Measurements from ENCODE around the gene PDK4.
"Not testable (repeated sequence)": the region's sequence is repeated elsewhere in the genome, so short reads cannot be mapped to it uniquely, and the experiment has no call there.

PDK4 gene

DNA sequence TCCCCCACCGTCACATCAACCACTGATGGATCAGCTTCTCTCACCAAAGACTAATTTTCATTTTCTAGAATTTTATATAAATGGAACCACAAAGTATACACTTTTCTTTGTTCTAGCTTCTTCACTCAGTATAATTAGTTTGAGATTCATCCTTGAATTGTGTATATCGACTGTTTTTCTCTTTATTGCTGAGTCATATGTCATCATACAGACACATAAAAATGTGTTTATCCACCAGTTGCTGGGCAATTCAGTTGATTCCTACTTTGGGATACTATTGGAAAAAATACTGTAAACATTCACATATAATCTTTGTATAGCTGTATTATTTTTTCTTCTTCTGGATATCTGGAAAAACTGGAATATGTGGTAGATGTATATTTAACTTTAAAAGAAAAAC, 26.6 kb downstream of the PDK4 start:
- no peak for DNase-seq (ENCODE audit: low read depth)

DNA sequence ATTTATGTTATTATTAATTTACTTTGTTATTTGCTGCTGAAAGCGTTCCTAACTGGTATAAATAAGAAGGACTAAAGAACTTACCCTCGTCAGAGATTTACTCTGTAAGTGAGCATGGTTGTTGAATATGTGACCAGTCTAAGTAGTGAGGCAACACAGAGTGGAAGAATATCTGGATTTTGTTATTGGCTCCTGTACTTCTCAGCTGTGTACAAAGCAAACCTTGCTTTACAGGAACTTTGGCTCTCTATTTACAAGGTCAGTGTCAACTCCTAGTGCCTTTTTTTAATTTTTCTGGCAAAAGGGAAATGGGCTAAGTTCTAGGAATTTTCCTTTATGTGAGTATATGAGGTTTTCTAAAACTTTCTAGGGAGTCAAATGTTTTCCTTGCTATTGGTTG, 35.6 kb downstream of the PDK4 start:
- no peak for DNase-seq (ENCODE audit: low read depth)

DNA sequence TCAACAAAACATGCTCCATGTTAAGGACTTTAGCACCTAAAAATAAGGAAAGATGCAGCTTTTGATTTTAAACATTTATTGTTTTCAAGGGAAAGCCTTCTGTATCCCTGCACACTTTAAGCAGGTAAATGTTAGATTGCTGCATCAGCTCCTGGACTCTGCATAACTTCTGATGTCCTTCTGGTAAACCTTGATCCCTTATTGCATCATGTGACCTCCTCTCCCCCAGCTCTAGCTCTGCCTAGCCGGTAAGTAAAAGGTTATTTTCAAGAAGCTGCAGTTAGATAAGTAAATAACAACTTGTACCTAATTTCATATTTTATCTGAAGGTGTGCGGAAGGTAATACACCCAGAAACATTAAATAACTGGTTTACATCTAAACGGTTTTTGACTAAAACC, 37.5 kb downstream of the PDK4 start:
- DNase-seq (ENCODE audit: low read depth), result no peak

DNA sequence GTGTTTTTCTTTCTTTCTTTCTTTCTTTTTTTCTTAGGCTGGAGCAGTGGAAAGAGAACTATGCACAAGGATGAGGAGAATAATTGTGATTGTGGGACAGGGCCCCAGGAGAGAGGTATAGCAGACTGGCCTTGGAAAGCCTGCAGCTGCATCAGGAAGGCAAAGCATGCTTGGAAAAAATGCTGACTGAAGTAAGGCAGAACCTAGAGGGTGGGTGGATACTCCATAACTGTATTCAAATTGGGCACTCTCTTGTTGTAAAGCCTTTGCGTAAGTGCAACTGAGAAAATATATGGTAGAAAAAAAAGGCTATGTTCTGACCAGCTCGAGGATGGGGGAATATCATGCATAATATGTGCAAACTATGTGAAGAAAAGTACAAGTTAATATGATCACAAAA, 39.5 kb downstream of the PDK4 start:
- no peak for DNase-seq (ENCODE audit: low read depth)

DNA sequence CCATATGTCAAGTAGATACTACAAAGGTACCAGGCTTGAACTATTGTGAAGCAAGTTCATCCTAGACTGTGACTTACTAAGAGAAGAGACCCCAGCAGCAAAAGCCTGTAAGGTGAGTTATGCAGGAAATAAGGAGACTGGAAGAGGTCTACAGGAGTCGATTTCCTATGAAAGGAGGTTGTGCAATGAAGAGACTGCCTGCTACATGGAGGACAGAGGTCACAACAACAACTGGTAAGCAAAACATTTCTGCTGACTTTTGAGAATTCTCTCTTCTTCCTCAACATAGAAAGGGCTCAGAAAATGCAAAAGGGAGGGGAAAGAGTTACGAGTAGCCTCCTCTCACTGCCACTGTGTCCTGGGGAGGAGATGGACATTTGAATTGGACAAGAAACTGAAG, 42.4 kb downstream of the PDK4 start:
- peak; percentile 14 for DNase-seq (ENCODE audit: low read depth)

DNA sequence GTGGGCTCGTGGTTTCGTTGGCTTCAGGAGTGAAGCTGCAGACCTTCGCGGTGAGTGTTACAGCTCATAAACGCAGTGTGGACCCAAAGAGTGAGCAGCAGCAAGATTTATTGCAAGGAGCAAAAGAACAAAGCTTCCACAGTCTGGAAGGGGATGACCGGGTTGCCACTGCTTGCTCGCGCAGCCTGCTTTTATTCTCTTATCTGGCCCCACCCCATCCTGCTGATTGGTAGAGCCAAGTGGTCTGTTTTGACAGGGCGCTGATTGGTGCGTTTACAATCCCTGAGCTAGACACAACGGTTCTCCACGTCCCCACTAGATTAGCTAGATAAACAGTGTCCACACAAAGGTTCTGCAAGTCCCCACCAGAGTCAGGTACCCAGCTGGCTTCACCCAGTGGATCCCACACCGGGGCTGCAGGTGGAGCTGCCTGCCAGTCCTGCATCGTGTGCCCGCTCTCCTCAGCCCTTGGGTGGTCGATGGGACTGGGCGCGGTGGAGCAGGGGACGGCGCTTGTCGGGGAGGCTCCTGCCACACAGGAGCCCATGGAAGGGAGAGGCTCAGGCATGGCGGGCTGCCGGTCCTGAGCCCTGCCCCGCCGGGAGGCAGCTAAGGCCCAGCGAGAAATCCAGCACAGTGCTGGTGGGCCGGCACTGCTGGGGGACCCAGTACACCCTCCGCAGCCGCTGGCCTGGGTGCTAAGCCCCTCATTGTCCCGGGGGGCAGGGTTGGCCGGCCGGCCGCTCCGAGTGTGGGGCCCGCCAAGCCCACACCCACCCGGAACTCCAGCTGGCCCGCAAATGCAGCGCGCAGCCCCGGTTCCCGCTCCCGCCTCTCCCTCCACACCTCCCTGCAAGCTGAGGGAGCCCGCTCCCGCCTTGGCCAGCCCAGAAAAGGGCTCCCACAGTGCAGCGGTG, 44.0 kb downstream of the PDK4 start:
- not testable (repeated sequence) for DNase-seq (ENCODE audit: low read depth)

DNA sequence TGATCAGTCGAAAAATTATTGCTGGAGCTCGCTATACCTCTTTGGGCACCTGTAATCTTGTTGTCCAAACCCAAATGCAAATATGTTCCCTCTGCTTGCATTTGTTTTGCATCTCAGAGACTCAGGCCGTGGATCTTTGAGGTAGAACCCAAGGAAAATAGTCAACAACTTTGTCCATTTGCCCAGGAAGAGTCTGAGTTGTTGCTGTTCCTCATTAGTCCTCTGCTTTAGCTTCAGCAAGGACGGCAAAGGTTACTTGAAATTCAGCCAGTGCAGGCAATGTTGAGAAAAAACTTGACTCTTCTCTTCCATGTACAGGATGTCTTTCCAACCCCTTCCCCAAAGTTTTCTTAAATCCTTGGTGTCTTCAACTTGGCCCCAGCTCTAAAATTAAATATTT, 45.8 kb downstream of the PDK4 start:
- no peak for DNase-seq (ENCODE audit: low read depth)

DNA sequence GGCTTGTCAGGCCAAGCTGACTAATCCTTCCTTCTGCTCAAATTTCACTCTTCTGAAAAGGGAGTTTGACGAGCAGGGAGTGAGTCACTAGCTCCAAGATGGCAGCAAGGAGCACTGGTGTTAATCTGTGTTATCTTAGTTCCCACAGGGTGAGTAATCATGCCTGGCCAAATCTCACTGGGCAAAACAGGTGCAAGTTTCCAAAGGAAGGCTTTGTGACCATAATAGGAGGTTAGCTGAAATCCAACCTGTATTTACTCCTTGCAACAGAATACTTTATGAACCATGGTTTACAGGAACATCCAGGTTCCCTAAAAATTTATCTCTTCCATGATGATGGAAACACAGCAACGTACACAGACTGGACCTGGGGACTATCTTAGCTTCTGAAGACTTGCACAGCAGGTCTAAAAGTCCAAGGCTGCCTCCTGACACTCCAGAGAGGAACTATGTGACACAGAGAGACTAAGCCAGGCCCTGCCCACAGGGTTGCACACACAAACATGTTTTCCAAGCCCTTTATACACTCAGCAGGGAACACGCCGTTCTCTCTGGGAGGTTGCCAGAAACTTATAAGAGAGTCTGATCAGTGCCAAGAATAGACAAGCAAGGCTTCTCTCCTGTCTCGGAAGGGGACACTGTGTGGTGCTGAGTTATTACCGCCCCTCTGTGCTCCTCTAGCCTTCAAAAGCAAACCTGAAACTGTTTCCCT, 46.3 kb downstream of the PDK4 start:
- peak; percentile 96 for DNase-seq (ENCODE audit: low read depth)

DNA sequence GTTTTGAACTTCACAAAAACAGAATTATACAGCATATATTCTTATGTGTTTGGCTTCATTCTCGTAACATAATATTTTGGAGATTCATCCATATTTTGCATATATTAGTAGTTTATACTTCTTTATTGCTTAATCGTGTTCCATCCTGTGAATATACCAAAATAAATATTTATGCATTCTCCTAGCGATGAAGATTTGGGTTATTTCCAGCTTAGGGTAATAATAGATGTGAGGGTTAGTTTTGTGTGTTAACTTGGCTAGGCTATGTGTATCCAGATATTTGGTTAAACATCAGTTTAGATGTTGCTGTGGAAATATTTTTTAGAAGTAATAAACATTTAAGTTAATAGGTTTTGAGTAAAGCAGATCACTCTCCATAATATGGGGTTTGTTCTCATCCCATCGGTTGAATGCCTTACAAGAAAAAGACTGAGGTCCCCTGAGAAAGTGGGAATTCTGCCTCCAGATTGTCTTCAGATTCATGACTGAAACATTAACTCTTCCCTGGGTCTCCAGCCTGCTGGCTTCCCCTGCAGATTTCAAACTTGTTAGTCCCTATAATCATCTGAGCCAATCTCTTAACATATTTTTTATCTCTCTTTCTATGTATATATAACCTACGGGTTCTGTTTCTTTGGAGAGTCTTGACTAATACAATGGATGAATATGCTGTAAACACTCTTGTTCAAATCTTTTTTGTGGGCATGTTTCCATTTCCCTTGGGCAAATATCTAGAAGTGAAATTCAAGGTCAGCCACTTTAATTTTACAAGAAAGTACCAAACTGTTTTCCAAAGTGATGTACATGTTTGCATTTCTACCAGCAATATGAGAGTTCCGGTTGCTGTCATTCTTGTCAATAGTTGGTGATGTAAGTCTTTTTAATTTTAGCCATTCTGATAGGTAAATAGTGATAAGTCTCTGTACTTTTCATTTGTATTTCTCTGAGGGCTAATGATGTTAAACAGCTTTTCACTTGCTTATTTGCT, 48.7 kb downstream of the PDK4 start:
- no peak for DNase-seq (ENCODE audit: low read depth)

DNA sequence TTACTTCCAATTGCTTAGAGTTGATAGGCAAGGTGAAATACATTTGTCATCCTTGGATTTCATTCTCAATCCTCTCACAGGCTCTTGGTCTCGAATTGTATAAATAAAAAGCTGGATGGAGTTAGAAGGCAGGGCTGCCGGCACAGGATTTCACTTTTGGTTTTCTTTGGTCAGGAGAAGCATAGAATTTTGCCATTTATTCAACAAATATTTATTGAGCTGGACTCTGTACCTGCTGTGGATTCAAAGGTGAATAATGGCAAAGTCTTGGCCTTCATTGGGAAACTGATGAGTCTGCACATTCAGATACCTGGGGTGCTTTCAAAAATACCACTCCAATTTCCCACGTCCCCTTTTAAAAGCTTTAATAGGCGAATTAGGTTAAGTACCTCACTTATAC, 49.7 kb downstream of the PDK4 start:
- no peak for DNase-seq (ENCODE audit: low read depth)

DNA sequence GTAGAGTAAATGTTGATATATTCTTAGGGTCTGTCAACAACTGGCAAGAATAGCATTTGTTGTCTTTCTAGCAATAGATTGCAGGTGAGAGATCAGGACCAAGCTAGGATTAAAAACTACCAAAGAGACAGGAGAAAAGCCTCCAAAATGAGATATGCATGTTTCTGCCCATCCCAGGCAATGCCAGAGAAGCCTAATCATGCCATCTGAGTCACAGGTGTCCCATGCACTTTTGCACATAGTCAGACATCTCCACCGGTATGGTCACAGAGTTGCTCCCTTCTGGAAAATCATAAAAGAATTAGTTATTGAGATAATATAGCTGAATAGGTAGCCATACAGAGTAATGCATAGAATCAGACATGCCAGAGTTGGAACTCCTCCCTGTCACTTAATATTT, 50.6 kb downstream of the PDK4 start:
- DNase-seq (ENCODE audit: low read depth), result no peak

DNA sequence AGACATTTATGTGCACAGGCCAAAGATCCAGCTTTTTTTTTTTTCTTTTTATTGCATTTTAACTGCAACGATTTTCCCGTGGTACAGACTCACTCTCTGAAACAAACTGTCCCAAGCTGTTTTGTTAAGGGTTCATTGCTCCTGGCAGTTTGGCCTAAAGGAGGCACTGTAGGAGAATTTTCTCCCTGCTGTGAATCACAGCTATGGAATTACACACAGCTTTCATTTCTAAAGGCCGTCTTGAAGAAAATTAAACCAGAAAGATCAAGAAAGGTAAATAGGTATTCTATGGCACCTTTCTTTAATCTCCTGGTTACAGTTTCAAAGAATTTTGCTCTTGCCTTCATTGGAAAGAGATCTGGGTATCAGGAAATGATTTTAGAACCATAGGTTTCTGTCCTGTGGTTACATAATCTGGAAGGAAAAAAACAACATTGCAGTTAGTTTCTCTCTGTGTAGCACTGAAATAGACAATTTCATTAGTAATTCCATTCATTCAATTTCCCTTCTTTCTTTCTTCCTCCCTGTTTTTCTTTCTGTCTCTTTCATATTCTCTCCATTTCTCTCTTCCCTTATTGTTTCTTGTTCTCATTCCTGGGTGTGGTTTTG, 51.2 kb downstream of the PDK4 start:
- peak; percentile 70 for DNase-seq (ENCODE audit: low read depth)

DNA sequence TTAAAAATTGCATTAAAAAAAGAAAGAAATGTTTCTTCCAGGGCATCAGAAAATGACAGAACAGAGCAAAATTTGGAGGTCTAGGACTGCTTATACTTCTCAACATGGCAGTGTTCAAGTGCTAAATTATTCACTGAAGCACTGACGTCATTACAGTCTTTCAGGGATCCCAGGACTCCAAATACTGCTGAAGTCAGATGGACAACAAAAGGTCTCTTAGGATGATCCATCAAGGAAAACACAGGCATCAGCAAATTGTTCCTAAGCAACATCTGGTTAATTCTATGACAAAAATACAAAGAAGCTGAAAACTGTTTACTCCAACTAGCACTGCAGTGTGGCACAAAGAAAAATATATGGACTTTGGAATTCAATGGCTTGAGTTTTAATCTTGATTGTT, 52.1 kb downstream of the PDK4 start:
- no peak for DNase-seq (ENCODE audit: low read depth)

DNA sequence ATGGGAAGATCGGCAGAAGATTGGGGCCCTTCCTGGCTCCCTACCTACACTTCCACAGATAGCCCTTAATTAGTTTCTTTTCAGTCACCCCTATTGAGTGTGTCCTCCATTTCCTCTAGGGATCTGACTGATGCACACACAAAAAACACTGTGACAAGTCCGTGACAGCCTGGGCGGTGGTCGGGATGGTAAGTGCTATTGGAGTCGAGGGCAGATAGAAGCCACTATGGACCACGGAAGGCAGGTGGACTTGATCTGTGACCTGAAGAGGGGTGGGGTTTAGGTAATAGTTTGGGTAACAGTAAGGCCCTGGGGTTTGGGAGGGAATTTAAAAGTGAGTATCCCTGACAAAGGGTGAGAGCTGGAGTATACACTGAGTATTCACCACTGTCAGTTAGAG, 53.0 kb downstream of the PDK4 start:
- DNase-seq (ENCODE audit: low read depth), result no peak

DNA sequence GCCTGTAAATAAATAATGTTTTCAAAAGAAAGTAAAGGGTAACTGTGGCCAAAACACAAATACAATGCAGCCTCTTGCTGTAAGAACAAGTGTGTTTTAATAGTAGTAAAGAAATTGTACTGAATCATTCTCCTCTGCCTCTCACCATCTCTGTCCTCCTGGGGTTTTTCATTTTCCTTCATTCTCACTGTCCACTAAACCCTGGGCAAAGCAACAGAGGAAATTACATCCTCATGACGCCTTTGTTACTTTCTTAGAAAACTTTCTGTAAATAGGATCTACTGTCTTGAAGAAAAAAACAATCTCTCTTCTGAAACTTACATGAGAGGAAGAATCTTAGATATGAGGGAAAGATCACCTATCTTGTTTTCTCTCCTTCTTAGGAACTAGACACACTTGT, 56.0 kb downstream of the PDK4 start:
- DNase-seq (ENCODE audit: low read depth), result no peak

DNA sequence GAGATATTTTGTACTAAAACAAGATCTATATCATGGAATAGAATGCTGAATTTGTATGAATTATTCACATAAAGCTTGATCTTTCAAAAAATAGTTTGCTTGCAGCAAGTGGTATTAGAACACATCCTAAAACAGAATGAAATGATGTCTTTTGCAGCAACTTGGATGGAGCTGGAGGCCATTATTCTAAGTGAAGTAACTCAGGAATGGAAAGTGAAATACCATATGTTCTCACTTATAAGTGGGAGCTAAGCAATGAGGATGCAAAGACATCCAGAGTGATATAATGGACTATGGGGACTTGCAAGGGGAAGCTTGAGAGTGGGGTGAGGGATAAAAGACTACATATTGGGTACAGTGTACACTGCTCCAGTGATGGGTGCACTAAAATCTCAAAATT, 56.9 kb downstream of the PDK4 start:
- no peak for DNase-seq (ENCODE audit: low read depth)

DNA sequence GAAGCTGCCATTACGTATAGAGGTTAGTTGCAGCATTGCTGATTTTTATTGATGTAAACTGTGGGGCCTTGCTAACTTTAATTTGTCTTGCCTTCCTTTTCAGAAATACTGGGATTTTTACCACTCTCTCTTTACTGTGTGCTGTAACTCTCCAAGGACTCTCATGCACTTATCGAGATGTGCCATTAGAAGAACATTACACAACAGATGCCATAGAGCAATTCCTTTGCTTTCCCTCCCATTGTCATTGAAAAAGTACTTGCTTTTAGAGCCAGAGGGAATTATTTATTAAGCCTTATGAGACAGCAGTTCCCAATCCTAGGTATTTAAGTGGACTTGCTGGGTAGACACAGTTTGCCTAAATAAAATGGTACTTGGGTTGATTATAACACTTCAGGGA, 58.8 kb downstream of the PDK4 start:
- no peak for DNase-seq (ENCODE audit: low read depth)

DNA sequence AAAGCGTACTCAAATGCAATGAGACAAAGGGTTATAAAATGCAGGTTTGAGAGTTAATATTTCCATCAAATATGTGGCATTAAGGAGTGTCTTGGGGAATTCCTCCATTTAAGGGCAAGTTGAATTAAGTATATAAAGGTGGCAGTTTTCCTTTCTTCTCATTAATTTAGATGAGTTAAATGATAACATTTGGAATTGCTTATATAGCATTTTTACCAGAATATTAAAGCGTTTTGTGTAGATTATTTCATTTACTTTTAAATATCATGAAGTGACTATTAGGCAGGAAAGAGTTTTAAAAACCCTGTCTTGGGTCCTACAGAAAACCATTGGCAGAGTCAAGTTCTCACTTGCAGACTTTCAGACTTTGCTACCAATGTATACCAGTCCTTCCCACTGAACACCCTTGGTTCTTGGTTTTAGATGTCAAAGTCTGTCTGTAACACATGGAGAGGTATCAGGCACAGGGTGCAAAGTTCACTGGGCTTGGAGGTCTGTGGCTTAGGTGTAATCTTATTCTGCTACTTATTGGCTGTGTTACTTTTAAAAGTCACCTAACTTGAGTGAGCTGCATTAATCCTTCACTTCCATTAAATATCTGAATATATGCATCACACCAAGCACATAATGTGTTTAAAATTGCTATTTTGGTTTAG, 59.5 kb downstream of the PDK4 start:
- no peak for DNase-seq (ENCODE audit: low read depth)

DNA sequence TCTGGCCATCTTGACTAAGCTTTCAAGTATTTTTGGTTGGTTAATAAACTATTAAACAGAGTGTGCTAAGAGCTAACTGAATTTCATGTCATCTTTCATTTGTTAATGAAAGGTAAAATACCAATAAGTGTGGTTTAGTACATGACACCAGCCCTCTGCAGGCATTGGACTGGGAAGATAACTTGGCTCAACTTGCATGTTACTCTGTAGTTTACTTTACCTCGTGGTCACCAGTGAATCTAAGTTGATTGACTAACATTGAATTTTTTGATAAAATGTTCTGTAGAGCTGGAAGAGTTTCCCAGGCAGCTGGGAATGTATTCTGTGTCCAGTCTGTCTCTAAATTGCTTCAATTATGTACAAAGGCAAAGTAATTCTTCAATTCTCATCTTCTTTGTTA, 60.7 kb downstream of the PDK4 start:
- no peak for DNase-seq (ENCODE audit: low read depth)

DNA sequence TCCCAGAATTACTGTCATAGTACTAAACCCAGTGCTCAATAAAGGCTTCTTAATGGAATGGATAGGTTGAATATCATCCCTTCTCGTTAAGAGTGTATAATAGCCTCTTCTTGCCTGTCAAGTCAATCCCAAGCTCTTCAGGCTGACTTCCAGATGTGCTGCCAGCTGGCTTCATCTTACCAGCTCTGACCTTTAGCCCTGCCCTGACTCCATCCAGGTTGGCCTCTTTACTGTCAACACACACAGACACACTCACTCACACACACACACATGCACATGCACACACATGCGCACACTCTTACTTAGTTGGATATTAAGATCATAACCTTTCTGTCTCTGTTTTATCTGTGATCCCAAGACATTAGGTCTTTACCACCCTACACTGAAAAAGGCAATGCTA, 61.5 kb downstream of the PDK4 start:
- no peak for DNase-seq (ENCODE audit: low read depth)

Data from amniotic epithelial cell (primary cell).